ENCODE results near the gene ZNF76.
"Not testable (repeated sequence)": the region's sequence is repeated elsewhere in the genome, so short reads cannot be mapped to it uniquely, and the experiment has no call there.

The ZNF76 gene

DNA sequence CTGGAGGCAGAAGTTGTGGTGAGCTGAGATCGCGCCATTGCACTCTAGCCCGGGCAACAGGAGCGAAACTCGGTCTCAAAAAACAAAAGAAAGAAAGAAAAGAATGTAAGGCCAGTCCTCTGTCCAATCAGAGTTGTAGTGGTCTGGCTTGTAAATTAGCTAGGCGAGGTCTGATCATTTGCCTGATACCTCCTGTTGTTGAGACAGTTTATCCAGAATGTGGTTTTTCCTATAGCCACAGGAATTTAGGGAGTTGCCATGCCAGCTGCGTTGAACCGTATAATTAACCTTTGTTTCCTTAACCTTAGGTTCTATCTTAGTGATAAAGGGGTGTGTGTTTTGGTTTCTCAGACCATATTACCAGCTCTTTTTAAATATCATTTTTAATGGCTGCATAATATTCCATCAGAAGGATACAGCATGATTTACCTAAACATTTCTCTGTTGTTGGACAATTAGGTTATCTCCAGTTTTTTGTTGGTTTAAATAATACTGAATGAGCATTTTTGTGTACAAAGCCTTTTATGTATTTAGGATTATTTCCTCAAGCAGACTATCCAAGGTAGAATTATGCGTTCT is 71.1 kb downstream of the ZNF76 start:
- no peak for DNase-seq (ENCODE audit: low read depth)

DNA sequence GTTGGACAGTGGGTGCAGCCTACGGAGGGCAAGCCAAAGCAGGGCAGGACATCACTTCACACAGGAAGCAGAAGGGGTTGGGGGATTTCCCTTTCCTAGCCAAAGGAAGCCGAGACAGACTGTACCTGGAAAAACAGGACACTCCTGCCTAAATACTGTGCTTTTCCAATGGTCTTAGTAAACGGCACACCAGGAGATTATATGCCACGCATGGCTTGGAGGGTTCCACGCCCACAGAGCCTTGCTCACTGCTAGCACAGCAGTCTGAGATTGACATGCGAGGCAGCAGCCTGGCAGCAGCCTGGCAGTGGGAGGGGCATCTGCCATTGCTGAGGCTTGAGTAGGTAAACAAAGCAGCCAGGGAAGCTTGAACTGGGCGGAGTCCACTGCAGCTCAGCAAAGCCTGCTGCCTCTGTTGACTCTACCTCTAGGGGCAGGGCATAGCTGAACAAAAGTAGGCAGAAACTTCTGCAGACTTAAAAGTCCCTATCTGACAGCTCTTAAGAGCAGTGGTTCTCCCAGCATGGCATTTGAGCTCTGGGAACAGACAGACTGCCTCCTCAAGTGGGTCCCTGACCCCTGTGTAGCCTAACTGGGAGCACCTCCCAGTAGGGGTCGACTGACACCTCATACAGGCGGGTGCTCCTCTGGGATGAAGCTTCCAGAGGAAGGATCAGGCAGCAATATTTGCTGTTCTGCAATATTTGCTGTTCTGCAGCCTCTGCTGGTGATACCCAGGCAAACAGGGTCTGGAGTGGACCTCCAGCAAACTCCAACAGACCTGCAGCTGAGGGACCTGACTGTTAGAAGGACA is 72.7 kb downstream of the ZNF76 start:
- not testable (repeated sequence) for DNase-seq (ENCODE audit: low read depth)

DNA sequence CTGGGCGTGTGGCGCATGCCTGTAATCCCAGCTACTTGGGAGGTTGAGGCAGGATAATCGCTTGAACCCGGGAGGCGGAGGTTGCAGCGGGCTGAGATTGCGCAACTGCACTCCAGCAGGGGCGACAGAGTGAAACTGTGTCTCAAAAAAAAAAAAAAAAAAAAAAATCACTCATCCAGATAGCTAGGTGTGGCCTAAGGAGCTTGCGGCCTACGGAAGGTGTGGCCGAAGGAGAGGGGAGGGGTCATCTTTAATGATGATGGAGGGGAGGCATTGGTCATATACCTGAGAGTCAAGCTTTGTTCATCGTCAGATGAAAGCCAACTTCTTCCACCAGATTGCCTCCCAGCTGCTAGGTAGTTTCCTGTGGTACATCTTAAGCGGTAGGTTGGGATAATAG is 82.0 kb downstream of the ZNF76 start:
- DNase-seq (ENCODE audit: low read depth), result no peak

DNA sequence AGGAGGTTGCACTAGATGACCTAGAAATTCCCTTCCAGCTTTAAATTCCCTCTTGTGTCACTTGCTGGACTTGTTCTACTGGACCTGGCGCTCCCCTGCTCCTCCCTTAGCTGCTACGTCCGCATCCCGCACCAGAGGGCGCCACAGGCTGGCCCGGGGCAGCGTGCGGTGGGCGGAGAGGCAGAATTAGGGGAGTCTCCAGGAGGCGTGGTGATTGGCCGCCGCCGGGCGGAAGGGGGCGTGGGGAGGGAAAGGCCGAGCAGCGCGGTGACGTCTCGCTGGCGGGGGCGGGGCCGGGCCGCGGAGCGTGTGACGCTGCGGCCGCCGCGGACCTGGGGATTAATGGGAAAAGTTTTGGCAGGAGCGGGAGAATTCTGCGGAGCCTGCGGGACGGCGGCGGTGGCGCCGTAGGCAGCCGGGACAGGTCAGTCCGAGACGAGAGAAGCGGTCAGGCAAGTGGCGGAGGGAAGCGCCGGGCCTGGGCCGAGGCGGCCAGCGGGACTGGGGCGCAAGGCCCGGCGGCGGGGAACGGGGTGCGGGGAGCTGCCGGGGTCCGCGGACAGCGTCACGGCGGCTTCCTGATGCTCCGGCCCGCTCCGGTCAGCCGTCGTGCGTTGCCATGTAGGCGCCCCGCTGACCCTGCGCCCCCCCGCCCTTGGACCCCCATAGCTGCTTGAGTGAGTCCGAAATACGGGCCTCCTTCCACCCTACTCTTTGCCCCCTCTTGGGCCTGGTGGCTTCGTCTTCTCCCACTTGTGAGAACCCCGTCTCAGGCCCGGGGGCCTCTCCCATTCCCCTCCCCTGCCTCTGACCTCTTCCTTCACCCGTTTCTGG is 82.9 kb downstream of the ZNF76 start, which contains the start of gene PPARD:
Gene PPARD, plus strand, starts transcription at position 301 of the 834 bp plus-strand sequence. CDS start 68,530 bp downstream, outside the sequence.
- DNase-seq (ENCODE audit: low read depth), result peak; percentile 90

DNA sequence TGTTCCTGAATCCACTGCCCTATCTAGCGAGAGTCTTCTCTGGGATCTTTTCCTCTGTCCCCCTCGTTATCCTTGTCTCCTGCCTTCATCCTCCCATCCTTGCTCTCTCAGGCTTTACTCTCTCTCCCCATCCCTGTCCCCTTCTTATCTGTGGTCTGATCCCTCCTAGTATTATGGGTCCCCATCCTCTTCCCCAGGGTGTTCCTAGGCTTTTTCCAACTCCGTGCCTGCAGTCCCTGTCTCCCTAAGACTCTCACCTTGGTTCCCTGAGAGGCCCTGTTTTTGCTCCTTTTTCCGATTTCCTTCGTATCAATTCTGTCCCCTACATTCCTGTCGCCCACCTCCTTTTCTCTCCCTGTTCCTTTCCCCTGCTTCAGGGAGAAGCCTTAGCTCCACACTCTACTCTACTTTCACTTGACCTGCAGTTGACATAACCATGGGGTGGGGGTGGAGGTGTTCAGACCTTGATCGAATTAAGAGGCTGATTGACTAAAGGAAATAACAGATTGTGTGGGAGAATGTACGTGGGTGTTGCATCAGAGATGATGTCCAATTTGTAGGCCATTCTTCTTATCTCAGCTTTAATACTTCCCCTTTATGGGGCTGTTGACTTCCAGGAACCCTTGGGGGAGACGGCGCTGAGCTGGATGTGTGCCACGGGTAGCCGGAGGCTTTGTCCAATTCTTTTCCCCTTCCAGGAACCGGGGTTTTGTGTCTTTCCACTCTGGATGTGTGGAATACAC is 83.7 kb downstream of the ZNF76 start:
- no peak for DNase-seq (ENCODE audit: low read depth)

DNA sequence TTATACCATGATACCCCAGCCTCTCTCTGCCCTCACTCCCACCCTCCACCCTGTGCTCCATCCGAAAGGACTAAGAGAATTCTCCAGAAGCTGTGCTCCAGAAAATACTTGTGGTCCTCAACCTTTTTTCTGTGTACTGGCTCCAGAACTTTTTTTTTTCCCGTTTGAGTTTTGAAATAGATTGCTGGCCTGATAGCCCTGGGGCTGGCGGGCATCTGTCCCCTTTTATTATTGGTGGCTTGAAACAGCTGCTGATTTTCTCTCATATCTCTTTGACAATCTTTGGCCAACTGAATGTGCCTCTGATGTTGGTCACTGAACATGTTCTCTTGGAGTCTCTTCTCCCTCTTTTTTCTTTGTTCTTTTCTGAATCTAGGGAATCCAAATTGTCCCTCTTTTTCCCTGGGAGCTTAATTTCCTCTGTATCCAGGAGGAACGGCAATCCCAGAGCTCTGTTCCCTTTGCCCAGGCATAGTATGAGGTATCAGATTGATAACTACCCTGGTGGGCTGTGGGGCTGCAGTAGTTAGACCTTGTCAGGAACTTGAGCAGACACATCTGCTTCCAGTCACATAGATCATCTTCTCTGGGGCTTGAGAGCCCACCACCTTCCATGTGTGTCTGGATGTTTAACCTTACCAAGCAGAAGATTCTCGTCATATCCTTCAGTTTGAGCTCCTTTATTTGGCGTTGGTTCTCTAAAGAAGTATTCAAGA is 84.5 kb downstream of the ZNF76 start:
- DNase-seq (ENCODE audit: low read depth), result no peak

Measured in stromal cell of bone marrow (primary cell).